ENCODE measurements around the gene G3BP2. TPM values are rescaled to one million over a fixed set of nuclear protein-coding genes. Genes with fewer than 3 reads are reported as not detected.
A peak's percentile ranks its signal among the peaks of the same experiment; 100 is the strongest.

Gene G3BP2
- total and polyA plus RNA-seq, 2 of the 13 experiments (the other 11 are each of a cell fraction or from before 2014, with no cell fraction given), result 51.7 to 179 TPM

- Histone ChIP-seq H3K4me3 (replicated peaks in 1 of 3; ENCODE audit: insufficient read depth in 1 of 3, low read depth in 2 of 3, low read length in 3 of 3) (no peak overlapping the region), H4K20me1 (ENCODE audit: insufficient read depth, low read length) (no peaks in the 10 kb centered on the region), H3K27me3 (ENCODE audit: control insufficient read depth in 1 of 2, insufficient read depth in 2 of 2, low read length in 2 of 2) (no peaks in the 10 kb centered on the region), H3K9ac (ENCODE audit: insufficient read depth, low read depth, low read length) (no peak overlapping the region), H3K36me3 (replicated peaks in 1 of 2; ENCODE audit: control insufficient read depth in 1 of 2, insufficient read depth in 2 of 2, low read length in 2 of 2) (0 out of 5 replicates have a peak, but pooled peaks cover 0 to 4% of the 10 kb centered on the region in 2 experiments), H2AFZ (ENCODE audit: low read length) (no peak overlapping the region), H3K27ac (ENCODE audit: extremely low read length, insufficient read depth, low read length) (no peak overlapping the region), H3K9me3 (ENCODE audit: low read length) (no peaks in the 10 kb centered on the region), H3K4me2 (ENCODE audit: low read depth, low read length) (no peak overlapping the region), H3K4me1 (ENCODE audit: insufficient read depth, low read length) (peaks cover 5% of the 10 kb centered on the region; the same call in 1 of the 2 replicates), H3K79me2 (ENCODE audit: insufficient read depth, low read length) (no peaks in the 10 kb centered on the region)
- no TSS peak for BruUV-seq (replicated peaks)
- intact Hi-C loops (cut with micrococcal nuclease; ENCODE audit: unreplicated experiment) (no loop called here), in situ Hi-C loops (cut with HindIII; ENCODE audit: extremely low pct_ligation_motif_present, low pct_unique_long_range_greater_than_20kb) (no loop called here)
- no peak for ATAC-seq
- no peak for DNase-seq (ENCODE audit: low spot score)
- ChIA-PET CTCF (ENCODE audit: low intra/inter-chr PET ratio, low total read pairs) (no interaction called here), POLR2A (interaction anchor here (3.8 kb wide), 1 partner anchor 14 kb away, joined by 26 read pairs; the partner anchor contains the start of gene USO1)
- no peak for TF ChIP-seq MEF2D (CRISPR knock-in tag; IDR thresholded peaks at IDR 0.05)
- TF ChIP-seq, protein P1, sequence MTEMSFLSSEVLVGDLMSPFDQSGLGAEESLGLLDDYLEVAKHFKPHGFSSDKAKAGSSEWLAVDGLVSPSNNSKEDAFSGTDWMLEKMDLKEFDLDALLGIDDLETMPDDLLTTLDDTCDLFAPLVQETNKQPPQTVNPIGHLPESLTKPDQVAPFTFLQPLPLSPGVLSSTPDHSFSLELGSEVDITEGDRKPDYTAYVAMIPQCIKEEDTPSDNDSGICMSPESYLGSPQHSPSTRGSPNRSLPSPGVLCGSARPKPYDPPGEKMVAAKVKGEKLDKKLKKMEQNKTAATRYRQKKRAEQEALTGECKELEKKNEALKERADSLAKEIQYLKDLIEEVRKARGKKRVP (CRISPR knock-in tag; IDR thresholded peaks at IDR 0.05), result no peak
- FAIRE-seq, result no peak
- 97% methylated on average over 4 of the region's 4 CpGs for WGBS (ENCODE audit: low lambda C conversion rate)
Observed at GRCh38 chr4:75710246-75710645, 37.0 kb upstream of the G3BP2 start.

GRCh38 chr4:75708218-75708691, 35.0 kb upstream of the G3BP2 start:
- no TSS peak for BruUV-seq (replicated peaks)
- no peak overlapping the region for H2AFZ ChIP-seq (ENCODE audit: low read length)
- FAIRE-seq (peak; percentile 64), ATAC-seq (peak; percentile 86), DNase-seq (ENCODE audit: low spot score) (peak; percentile 43)
- no peaks in the 10 kb centered on the region for H4K20me1 ChIP-seq (ENCODE audit: insufficient read depth, low read length)
- ChIA-PET POLR2A (interaction anchor here (3.8 kb wide), 1 partner anchor 16 kb away, joined by 26 read pairs; the partner anchor contains the start of gene USO1), CTCF (ENCODE audit: low intra/inter-chr PET ratio, low total read pairs) (interaction anchor here (1.8 kb wide), 1 partner anchor 55 kb away, joined by 8 read pairs; no protein-coding TSS in a partner anchor)
- no peak overlapping the region for H3K4me3 ChIP-seq (replicated peaks in 1 of 3; ENCODE audit: insufficient read depth in 1 of 3, low read depth in 2 of 3, low read length in 3 of 3)
- 87% methylated on average over 3 of the region's 3 CpGs for WGBS (ENCODE audit: low lambda C conversion rate)
- H3K79me2 ChIP-seq (ENCODE audit: insufficient read depth, low read length), result no peaks in the 10 kb centered on the region
- H3K9me3 ChIP-seq (ENCODE audit: low read length), result no peaks in the 10 kb centered on the region
- H3K4me2 ChIP-seq (ENCODE audit: low read depth, low read length), result no peak overlapping the region
- H3K27me3 ChIP-seq (ENCODE audit: control insufficient read depth in 1 of 2, insufficient read depth in 2 of 2, low read length in 2 of 2), result no peaks in the 10 kb centered on the region
- peaks cover 15% of the 10 kb centered on the region for H3K4me1 ChIP-seq (ENCODE audit: insufficient read depth, low read length)
- intact Hi-C loops (cut with micrococcal nuclease; ENCODE audit: unreplicated experiment), result loop anchor here (1.0 kb wide), 1 partner anchor 54 kb away; no protein-coding TSS in a partner anchor
- 0 out of 5 replicates have a peak, but pooled peaks cover 0 to 3% of the 10 kb centered on the region in 2 experiments for H3K36me3 ChIP-seq (replicated peaks in 1 of 2; ENCODE audit: control insufficient read depth in 1 of 2, insufficient read depth in 2 of 2, low read length in 2 of 2)
- TF ChIP-seq, protein P2, sequence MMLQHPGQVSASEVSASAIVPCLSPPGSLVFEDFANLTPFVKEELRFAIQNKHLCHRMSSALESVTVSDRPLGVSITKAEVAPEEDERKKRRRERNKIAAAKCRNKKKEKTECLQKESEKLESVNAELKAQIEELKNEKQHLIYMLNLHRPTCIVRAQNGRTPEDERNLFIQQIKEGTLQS (CRISPR knock-in tag; IDR thresholded peaks at IDR 0.05), result no peak
- TF ChIP-seq STAG1 (CRISPR knock-in tag; IDR thresholded peaks at IDR 0.05) (peak; percentile 69), TEAD3 (CRISPR knock-in tag; optimal IDR thresholded peaks at IDR 0.05; ENCODE audit: borderline replicate concordance) (peak; percentile 88), ZNF709 (CRISPR knock-in tag; IDR thresholded peaks at IDR 0.05) (no peak), MAFK (conservative IDR thresholded peaks at IDR 0.05 in 1 of 2, IDR thresholded peaks at IDR 0.05 in 1 of 2; ENCODE audit: low read length in 2 of 2) (0 out of 4 replicates have a peak, but pooled peaks of 1 of the 2 experiments have one; percentile 13), MIXL1 (CRISPR knock-in tag; IDR thresholded peaks at IDR 0.05) (0 out of 2 replicates have a peak, but pooled peaks have one; percentile 43), RAD21 (CRISPR knock-in tag; IDR thresholded peaks at IDR 0.05) (peak; percentile 65), ZNF543 (CRISPR knock-in tag; IDR thresholded peaks at IDR 0.05) (no peak), SMC3 (IDR thresholded peaks at IDR 0.05; ENCODE audit: low read length) (peak; percentile 52; the same call in 1 of the 2 replicates)
- TF ChIP-seq, protein P3, sequence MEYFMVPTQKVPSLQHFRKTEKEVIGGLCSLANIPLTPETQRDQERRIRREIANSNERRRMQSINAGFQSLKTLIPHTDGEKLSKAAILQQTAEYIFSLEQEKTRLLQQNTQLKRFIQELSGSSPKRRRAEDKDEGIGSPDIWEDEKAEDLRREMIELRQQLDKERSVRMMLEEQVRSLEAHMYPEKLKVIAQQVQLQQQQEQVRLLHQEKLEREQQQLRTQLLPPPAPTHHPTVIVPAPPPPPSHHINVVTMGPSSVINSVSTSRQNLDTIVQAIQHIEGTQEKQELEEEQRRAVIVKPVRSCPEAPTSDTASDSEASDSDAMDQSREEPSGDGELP (IDR thresholded peaks at IDR 0.05; ENCODE audit: borderline replicate concordance, low read depth), result peak; percentile 13; the same call in 1 of the 2 replicates
- TF ChIP-seq, protein P4, sequence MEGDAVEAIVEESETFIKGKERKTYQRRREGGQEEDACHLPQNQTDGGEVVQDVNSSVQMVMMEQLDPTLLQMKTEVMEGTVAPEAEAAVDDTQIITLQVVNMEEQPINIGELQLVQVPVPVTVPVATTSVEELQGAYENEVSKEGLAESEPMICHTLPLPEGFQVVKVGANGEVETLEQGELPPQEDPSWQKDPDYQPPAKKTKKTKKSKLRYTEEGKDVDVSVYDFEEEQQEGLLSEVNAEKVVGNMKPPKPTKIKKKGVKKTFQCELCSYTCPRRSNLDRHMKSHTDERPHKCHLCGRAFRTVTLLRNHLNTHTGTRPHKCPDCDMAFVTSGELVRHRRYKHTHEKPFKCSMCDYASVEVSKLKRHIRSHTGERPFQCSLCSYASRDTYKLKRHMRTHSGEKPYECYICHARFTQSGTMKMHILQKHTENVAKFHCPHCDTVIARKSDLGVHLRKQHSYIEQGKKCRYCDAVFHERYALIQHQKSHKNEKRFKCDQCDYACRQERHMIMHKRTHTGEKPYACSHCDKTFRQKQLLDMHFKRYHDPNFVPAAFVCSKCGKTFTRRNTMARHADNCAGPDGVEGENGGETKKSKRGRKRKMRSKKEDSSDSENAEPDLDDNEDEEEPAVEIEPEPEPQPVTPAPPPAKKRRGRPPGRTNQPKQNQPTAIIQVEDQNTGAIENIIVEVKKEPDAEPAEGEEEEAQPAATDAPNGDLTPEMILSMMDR (CRISPR knock-in tag; IDR thresholded peaks at IDR 0.05), result peak; percentile 73
- H3K9ac ChIP-seq (ENCODE audit: insufficient read depth, low read depth, low read length), result no peak overlapping the region
- H3K27ac ChIP-seq (ENCODE audit: extremely low read length, insufficient read depth, low read length), result no peak overlapping the region
- in situ Hi-C loops (cut with HindIII; ENCODE audit: extremely low pct_ligation_motif_present, low pct_unique_long_range_greater_than_20kb), result loop anchor here (10.0 kb wide), 1 partner anchor 53 kb away; no protein-coding TSS in a partner anchor

Measured in HepG2 (cell line).